Neuronal stem cell (in vitro differentiated cells): ENCODE results near the gene SLC26A3.

Experiments used
- DNase-seq: peaks from one replicate; pipeline ENCODE4 v3.0.0-alpha.2; 2013; ENCODE audit warnings: low spot score
- H2AFZ ChIP-seq: one replicate; pipeline ENCODE4 v1.6.1; 2013; ENCODE audit warnings: mild to moderate bottlenecking, low read length, inconsistent platforms
- H2AK5ac ChIP-seq: 2 replicates; pipeline ENCODE4 v1.6.1; 2013; ENCODE audit warnings: low read depth, mild to moderate bottlenecking, inconsistent platforms, low read length, moderate library complexity, mixed read lengths
- H2BK120ac ChIP-seq: 2 replicates; pipeline ENCODE4 v1.6.1; 2013; ENCODE audit warnings: low read depth, mild to moderate bottlenecking, inconsistent platforms, low read length, moderate library complexity, mixed read lengths
- H2BK12ac ChIP-seq: one replicate; pipeline ENCODE4 v1.6.1; 2013; ENCODE audit warnings: low read length, inconsistent platforms
- H2BK15ac ChIP-seq: 2 replicates; pipeline ENCODE4 v1.6.1; 2013; ENCODE audit warnings: mild to moderate bottlenecking, low read length, inconsistent platforms, mixed read lengths
- H2BK5ac ChIP-seq: one replicate; pipeline ENCODE4 v1.6.1; 2013; ENCODE audit warnings: inconsistent platforms, mild to moderate bottlenecking, low read length, moderate library complexity
- H3K14ac ChIP-seq: one replicate; pipeline ENCODE4 v1.6.1; 2013; ENCODE audit warnings: low read length, inconsistent platforms
- H3K18ac ChIP-seq: 2 replicates; pipeline ENCODE4 v1.6.1; 2013; ENCODE audit warnings: low read length, inconsistent platforms
- H3K23ac ChIP-seq: 2 replicates; pipeline ENCODE4 v1.6.1; 2013; ENCODE audit warnings: low read depth, mild to moderate bottlenecking, mixed read lengths, low read length, inconsistent platforms; ENCODE audit not compliant: poor library complexity
- H3K27ac ChIP-seq: replicated peaks from 3 replicates; pipeline ENCODE4 v1.5.1; 2013; ENCODE audit warnings: low read length, inconsistent platforms
- H3K27me3 ChIP-seq, 3 experiments: 2 replicates each; pipeline ENCODE4 v1.6.1; 2013; ENCODE audit warnings: low read length in 3 of 3, mild to moderate bottlenecking in 2 of 3, inconsistent platforms in 1 of 3, low read depth in 1 of 3, mixed read lengths in 1 of 3, moderate library complexity in 1 of 3; ENCODE audit not compliant: control insufficient read depth in 3 of 3, insufficient read depth in 3 of 3
- H3K36me3 ChIP-seq, 2 donors: replicated peaks in 1 of 2; 2 replicates each; pipeline ENCODE4 v1.6.1; 2013; ENCODE audit warnings: low read length in 2 of 2; ENCODE audit not compliant: control insufficient read depth in 2 of 2, insufficient read depth in 2 of 2
- H3K4ac ChIP-seq: 2 replicates; pipeline ENCODE4 v1.6.1; 2013; ENCODE audit warnings: inconsistent platforms, mild to moderate bottlenecking, low read length, moderate library complexity
- H3K4me1 ChIP-seq, 2 donors: 1 replicate in 1 of 2; 2 replicates in 1 of 2; pipeline ENCODE4 v1.6.1; 2013; ENCODE audit warnings: low read length in 2 of 2, low read depth in 1 of 2; ENCODE audit not compliant: control insufficient read depth in 2 of 2, insufficient read depth in 1 of 2
- H3K4me2 ChIP-seq: one replicate; pipeline ENCODE4 v1.6.1; 2013; ENCODE audit warnings: mild to moderate bottlenecking, low read length, inconsistent platforms; ENCODE audit not compliant: insufficient read depth, poor library complexity, severe bottlenecking
- H3K4me3 ChIP-seq, 2 donors: 2 replicates each; pipeline ENCODE4 v1.5.1; 2013; ENCODE audit warnings: low read length in 2 of 2, mild to moderate bottlenecking in 2 of 2, inconsistent platforms in 1 of 2, moderate library complexity in 1 of 2
- H3K79me1 ChIP-seq: one replicate; pipeline ENCODE4 v1.6.1; 2013; ENCODE audit warnings: low read depth, mild to moderate bottlenecking, inconsistent platforms, low read length, moderate library complexity
- H3K9ac ChIP-seq: one replicate; pipeline ENCODE4 v1.6.1; 2013; ENCODE audit warnings: mild to moderate bottlenecking, low read depth, low read length, inconsistent platforms; ENCODE audit not compliant: poor library complexity
- H3K9me3 ChIP-seq, 2 donors: replicated peaks in 1 of 2; 2 replicates each; pipeline versions ENCODE3 to v1.6.1; 2013; ENCODE audit warnings: low read length in 2 of 2, mild to moderate bottlenecking in 2 of 2, inconsistent platforms in 1 of 2, low read depth in 1 of 2, mixed read lengths in 1 of 2, moderate library complexity in 1 of 2; ENCODE audit not compliant: control insufficient read depth in 2 of 2, insufficient read depth in 1 of 2
- H4K8ac ChIP-seq: one replicate; pipeline ENCODE4 v1.6.1; 2013; ENCODE audit warnings: low read depth, mild to moderate bottlenecking, inconsistent platforms, low read length, moderate library complexity
- H4K91ac ChIP-seq: one replicate; pipeline ENCODE4 v1.6.1; 2013; ENCODE audit warnings: low read length, low read depth, mild to moderate bottlenecking, inconsistent platforms; ENCODE audit not compliant: poor library complexity
- WGBS, 2 donors: extraction: QIAGEN DNeasy Blood & Tissue Kit; methylation state at CpG; one replicate each; pipeline ENCODE4 v1.1.7; 2013; ENCODE audit warnings: missing lambda C conversion rate in 2 of 2, mixed read lengths in 1 of 2; ENCODE audit not compliant: insufficient read length in 2 of 2, insufficient replicate concordance in 1 of 2; ENCODE audit errors: extremely low coverage in 2 of 2; 5-methylcytosine and 5-hydroxymethylcytosine counted together

The SLC26A3 gene

DNA sequence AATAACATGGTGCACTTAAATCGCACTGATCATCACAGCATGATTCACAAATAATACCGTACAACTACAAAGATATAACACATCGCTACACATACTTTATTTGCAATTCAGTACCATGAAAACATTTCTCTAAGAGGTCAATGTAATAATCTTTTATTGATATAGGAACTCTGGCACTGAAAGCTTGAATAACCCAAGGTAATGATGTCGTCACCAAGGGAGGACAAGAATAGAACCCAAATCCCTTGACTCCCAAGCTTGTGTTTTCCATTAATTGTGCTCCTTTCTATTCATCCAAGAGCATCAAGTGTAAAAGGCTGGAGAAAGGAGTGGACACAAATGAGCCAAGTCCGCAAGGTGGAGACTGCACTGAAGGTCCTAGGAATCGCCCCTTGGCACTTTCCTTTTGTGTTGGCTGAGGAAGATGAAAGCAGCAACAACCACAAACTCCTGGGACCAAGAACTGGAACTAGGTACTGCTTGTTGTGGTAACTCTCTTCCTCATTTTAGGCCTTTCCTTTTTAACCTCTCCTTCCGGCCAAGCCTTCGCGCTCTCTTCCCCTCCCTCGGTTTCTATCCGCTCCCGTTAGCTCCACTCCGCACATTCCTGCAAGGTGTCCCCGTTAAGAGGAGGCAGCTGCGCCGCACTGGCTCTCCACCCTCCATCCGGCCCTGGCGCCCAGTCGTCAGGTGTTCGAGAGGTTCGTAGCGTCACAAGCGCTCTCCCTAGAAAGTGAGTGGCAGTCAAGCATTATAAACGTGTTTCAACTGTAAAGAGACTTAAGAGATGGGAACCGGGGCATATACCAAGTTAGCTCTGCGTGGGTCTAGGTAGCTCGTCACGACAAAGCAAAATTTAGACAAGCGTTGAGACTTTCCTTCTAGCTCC is 60.1 kb downstream of the SLC26A3 start:
- no peaks in the 10 kb centered on the region for H3K79me1 ChIP-seq
- H3K23ac ChIP-seq = no peak overlapping the region
- H3K4ac ChIP-seq = no peak overlapping the region
- peak overlapping the region; percentile 85 for H3K9ac ChIP-seq
- H2BK5ac ChIP-seq = peak overlapping the region; percentile 76
- no CpG with 5 or more reads among the region's 29 CpGs for WGBS, 2 donors
- no peak overlapping the region for H3K14ac ChIP-seq
- H4K8ac ChIP-seq = no peak overlapping the region
- no peak overlapping the region for H2AK5ac ChIP-seq
- H3K18ac ChIP-seq = peak overlapping the region; percentile 83
- peak; percentile 8 for DNase-seq
- peak overlapping the region; percentile 96 for H2AFZ ChIP-seq
- peak overlapping the region; percentile 60 for H3K4me2 ChIP-seq
- H2BK120ac ChIP-seq = no peak overlapping the region
- H3K4me1 ChIP-seq = peaks cover 7 to 10% of the 10 kb centered on the region in 2 donors
- H3K27me3 ChIP-seq = peaks cover 0 to 12% (median 0%) of the 10 kb centered on the region in 3 experiments
- H2BK15ac ChIP-seq = no peak overlapping the region
- peak overlapping the region; percentile 85 to 91 for H3K4me3 ChIP-seq
- H3K36me3 ChIP-seq = peaks cover 0 to 8% of the 10 kb centered on the region in 2 donors
- H4K91ac ChIP-seq = no peak overlapping the region
- no peak overlapping the region for H2BK12ac ChIP-seq
- H3K27ac ChIP-seq = peak overlapping the region; percentile 73
- H3K9me3 ChIP-seq = no peaks in the 10 kb centered on the region

DNA sequence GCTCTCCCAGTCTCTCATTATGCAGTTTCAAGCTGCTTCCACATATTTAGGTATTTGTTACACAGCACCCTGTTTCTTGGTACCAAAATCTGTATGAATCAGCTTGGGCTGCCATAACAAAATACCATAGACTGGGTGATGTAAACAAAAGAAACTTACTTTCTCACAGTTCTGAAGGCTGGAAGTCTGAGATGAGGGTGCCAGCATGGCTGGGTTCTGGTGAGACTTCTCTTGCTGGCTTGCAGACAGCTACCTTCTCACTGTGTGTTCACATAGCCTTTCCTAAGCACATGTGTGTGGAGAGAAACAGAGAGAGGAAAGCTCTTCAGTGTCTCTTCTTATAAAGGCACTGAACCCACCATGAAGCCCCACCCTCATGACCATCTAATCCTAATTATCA is 74.7 kb downstream of the SLC26A3 start:
- H3K79me1 ChIP-seq = no peaks in the 10 kb centered on the region
- no peaks in the 10 kb centered on the region for H3K36me3 ChIP-seq
- no peaks in the 10 kb centered on the region for H3K9me3 ChIP-seq
- no peak overlapping the region for H3K4ac ChIP-seq
- no peak overlapping the region for H2BK5ac ChIP-seq
- no peak overlapping the region for H2BK12ac ChIP-seq
- no peak overlapping the region for H3K23ac ChIP-seq
- no peak overlapping the region for H3K18ac ChIP-seq
- no peak overlapping the region for H2AFZ ChIP-seq
- no peak overlapping the region for H3K4me2 ChIP-seq
- no peak overlapping the region for H3K27ac ChIP-seq
- no peak overlapping the region for H3K14ac ChIP-seq
- DNase-seq = no peak
- H4K8ac ChIP-seq = no peak overlapping the region
- no peak overlapping the region for H2BK120ac ChIP-seq
- H3K4me1 ChIP-seq = no peaks in the 10 kb centered on the region
- no peak overlapping the region for H4K91ac ChIP-seq
- no peaks in the 10 kb centered on the region for H3K27me3 ChIP-seq
- no peak overlapping the region for H3K9ac ChIP-seq
- no peak overlapping the region for H2AK5ac ChIP-seq
- H3K4me3 ChIP-seq = no peak overlapping the region
- no peak overlapping the region for H2BK15ac ChIP-seq

DNA sequence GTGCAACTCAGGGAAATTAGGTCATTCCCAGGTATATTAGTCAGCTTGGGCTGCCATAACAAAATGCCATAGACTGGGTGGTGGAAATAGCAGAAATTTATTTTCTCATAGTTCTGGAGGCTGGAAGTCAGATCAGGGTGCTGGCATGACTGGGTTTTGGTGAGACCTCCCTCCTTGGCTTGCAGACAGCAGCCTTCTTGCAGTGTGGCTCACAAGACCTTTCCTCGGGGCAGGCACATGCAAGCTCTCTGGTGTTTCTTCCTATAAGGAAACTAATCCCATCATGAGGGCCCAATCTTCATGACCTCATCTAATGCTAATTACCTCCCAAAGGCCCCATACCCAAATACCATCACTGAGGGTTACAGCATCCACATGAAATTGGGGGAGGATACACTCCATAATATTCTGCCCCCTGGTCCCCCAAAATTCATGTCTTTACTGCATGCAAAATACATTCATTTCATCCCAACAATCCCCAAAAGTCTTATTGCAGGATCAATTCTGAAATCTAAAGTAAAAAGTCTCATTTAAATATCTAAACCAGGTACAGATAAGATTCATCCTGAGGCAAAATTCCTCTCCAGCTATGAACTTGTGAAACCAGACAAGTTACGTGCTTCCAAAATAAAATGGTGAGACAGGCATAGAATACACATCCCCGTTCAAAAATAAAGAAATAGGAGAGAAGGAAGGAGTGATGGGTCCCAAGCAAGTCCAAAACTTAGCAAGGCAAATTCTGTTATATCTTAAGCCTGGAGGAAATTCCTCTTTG is 76.5 kb downstream of the SLC26A3 start:
- no peaks in the 10 kb centered on the region for H3K9me3 ChIP-seq
- H3K4me2 ChIP-seq = no peak overlapping the region
- H3K4me1 ChIP-seq = no peaks in the 10 kb centered on the region
- no peak for DNase-seq
- H2AK5ac ChIP-seq = no peak overlapping the region
- H4K8ac ChIP-seq = no peak overlapping the region
- no peak overlapping the region for H3K4me3 ChIP-seq
- no peak overlapping the region for H2BK12ac ChIP-seq
- peaks cover 0 to 2% (median 0%) of the 10 kb centered on the region in 3 experiments for H3K27me3 ChIP-seq
- no peak overlapping the region for H2AFZ ChIP-seq
- H3K4ac ChIP-seq = no peak overlapping the region
- no peaks in the 10 kb centered on the region for H3K79me1 ChIP-seq
- H2BK120ac ChIP-seq = no peak overlapping the region
- no peak overlapping the region for H3K9ac ChIP-seq
- H4K91ac ChIP-seq = no peak overlapping the region
- H2BK5ac ChIP-seq = no peak overlapping the region
- no peak overlapping the region for H3K27ac ChIP-seq
- no peaks in the 10 kb centered on the region for H3K36me3 ChIP-seq
- no peak overlapping the region for H3K23ac ChIP-seq
- no peak overlapping the region for H3K14ac ChIP-seq
- H2BK15ac ChIP-seq = no peak overlapping the region
- WGBS, 2 donors = no CpG with 5 or more reads among the region's 3 CpGs
- H3K18ac ChIP-seq = no peak overlapping the region

DNA sequence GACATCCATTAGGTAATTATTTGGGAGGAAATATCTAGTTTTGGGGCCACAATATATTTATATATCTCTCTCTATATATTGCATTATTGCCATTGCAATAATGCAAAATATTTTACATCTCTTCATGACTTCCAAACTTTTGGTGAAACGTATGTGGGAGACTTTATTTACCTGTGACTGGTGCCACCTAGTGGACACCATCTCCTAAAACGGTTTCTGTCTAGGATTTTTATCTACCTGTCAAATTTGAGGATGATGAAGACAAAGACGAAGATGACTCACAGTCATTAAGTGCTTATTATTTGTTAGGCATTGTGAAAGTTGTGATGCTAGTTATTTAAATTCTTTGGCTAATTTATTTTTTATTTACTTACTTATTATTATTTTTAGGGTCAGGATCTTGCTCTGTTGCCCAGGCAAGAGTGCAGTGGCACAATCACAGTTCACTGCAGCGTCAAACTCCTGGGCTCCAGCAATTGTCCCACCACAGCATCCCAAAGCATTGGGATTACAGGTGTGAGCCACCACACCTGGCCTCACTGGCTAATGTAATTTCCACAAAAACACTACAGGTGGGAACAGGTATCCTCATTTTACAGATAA is 77.8 kb downstream of the SLC26A3 start:
- Histone ChIP-seq H2BK120ac (no peak overlapping the region), H3K23ac (peak overlapping the region; percentile 76), H3K79me1 (no peaks in the 10 kb centered on the region), H3K18ac (no peak overlapping the region), H3K9ac (no peak overlapping the region), H3K4me3 (no peak overlapping the region), H3K4ac (no peak overlapping the region), H3K27ac (no peak overlapping the region), H3K27me3 (peaks cover 0 to 2% (median 0%) of the 10 kb centered on the region in 3 experiments), H2BK12ac (no peak overlapping the region), H3K4me1 (no peaks in the 10 kb centered on the region), H3K4me2 (no peak overlapping the region), H2BK5ac (no peak overlapping the region), H3K14ac (no peak overlapping the region), H4K8ac (no peak overlapping the region), H2AK5ac (no peak overlapping the region), H3K36me3 (no peaks in the 10 kb centered on the region), H2AFZ (no peak overlapping the region), H4K91ac (no peak overlapping the region), H2BK15ac (no peak overlapping the region), H3K9me3 (no peaks in the 10 kb centered on the region)
- peak; percentile 42 for DNase-seq
- WGBS, 2 donors = no CpG with 5 or more reads among the region's 4 CpGs
